Activated CD8-positive, alpha-beta memory T cell treated with anti-CD3 and anti-CD28 coated beads for 4 hours (primary cell): ENCODE results near the gene ACADM.
"Not testable (repeated sequence)": the region's sequence is repeated elsewhere in the genome, so short reads cannot be mapped to it uniquely, and the experiment has no call there.

Source experiments
- DNase-seq, 2 donors: peaks; one replicate each; pipeline ENCODE4 v3.0.0-alpha.2; 2020; ENCODE audit warnings: low read depth in 2 of 2

Gene ACADM

DNA sequence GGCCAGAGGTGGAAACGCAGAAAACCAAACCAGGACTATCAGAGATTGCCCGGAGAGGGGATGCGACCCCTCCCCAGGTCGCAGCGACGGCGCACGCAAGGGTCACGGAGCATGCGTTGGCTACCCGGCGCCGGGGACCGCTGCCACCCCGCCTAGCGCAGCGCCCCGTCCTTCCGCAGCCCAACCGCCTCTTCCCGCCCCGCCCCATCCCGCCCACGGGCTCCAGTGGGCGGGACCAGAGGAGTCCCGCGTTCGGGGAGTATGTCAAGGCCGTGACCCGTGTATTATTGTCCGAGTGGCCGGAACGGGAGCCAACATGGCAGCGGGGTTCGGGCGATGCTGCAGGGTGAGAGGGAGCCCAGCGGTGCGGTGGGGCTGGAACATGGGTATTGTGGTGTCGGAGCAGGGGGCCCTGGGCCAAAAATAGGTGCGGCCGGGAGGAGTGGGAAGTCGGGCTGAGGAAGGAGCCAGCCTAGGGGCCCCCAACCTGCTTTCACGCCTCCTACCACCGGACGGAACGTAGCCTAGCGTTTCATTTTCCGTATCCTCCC is at the start of gene ACADM:
TSS of gene ACADM (plus strand) at position 238 of the 551 bp plus-strand sequence. CDS start at position 317, 79 bp downstream.
- peak; percentile 66 to 73 for DNase-seq

DNA sequence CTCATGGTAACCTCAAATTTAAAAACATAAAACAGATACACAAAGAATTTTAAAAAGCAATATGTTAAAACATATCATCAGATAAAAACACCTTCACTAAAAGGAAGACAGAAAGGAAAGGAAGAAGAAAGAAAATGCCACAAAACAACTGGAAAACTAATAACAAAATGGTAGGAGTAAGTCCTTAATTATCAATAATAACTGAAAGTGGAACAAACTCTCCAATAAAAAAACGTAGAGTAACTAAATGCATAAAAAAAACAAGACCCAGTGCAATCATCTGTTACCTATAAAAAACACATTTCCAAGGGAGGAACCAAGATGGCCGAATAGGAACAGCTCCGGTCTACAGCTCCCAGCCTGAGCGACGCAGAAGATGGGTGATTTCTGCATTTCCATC is 47.1 kb upstream of the ACADM start:
- no peak for DNase-seq

DNA sequence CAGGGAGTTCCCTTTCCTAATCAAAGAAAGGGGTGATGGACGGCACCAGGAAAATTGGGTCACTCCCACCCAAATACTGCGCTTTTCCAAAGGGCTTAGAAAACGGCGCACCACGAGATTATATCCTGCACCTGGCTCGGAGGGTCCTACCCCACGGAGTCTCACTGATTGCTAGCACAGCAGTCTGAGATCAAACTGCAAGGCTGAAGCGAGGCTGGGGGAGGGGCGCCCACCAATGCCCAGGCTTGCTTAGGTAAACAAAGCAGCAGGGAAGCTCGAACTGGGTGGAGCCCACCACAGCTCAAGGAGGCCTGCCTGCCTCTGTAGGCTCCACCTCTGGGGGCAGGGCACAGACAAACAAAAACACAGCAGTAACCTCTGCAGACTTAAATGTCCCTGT is 46.5 kb upstream of the ACADM start:
- not testable (repeated sequence) for DNase-seq

DNA sequence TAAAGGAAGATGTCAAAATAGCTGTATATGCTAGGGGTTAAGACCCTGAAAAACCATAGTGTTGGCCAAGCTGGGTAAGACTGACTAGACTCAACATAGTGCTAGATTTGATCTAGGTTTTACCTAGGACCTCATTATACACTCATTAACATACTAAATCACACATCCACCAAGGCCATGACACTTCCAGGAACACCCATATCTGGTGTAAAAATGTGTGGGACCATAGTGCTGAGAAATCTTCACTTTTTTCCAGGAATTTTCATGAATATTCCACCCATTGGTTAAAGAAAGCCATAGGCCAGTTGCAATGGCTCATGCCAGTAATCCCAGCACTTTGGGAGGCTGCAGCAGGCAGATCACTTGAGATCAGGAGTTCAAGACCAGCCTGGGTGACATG is 34.0 kb upstream of the ACADM start:
- no peak for DNase-seq

DNA sequence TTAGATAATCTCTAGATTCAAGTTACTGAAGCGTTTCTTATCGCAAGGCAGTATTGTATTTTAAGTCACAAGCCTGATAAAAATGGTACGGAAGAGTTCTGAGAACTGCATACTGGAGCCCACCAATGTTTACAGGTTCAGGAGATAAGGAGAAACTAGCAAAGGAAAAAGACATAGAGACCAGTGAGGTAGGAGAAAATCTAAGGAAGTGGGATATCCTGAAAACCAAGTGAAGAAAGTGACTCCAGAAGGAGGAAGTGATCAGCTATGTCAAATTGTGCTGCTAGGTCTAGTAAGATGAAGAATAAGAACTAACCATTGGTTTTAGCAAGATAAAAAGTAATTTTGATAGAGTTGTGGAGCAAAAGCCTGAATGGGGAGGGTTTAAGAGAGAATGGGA is 31.0 kb upstream of the ACADM start:
- DNase-seq, result no peak

DNA sequence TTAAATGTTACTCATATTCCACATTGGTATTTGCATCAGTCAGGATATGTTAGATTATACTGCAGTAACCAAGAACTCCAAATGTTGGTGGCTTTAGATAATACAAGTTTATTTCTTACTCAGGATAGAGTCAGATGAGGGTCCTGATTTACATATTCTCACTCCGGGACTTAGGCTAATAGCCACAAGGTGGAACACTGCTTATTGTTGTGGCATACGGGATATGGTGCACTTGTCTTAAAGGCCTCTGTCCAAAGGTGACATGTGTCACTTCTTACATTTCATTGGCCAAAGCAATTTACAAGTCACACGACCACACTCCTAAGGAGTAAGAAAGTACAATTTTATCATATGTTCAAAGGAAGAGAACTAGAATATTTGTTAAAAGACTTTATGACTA is 28.5 kb upstream of the ACADM start:
- no peak for DNase-seq

DNA sequence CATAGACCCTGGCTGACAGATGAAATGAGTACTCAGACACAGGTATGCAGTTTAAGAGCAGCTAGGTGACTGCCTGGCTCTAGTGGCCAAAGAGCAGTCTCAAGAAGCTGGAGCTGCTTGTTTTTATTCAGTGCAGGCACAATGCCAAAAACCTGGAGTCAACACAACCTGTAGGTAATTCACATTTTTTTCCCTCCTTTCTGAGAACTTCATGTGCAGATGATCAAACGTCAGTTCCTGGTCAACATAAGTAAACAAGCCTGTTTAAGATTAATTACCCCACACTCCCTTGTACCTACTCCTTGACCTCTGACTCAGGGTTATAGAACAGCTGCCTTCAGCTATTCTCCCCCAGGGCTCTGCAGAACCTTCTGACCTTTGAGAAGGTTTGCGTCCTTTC is 17.3 kb upstream of the ACADM start:
- DNase-seq, result no peak

DNA sequence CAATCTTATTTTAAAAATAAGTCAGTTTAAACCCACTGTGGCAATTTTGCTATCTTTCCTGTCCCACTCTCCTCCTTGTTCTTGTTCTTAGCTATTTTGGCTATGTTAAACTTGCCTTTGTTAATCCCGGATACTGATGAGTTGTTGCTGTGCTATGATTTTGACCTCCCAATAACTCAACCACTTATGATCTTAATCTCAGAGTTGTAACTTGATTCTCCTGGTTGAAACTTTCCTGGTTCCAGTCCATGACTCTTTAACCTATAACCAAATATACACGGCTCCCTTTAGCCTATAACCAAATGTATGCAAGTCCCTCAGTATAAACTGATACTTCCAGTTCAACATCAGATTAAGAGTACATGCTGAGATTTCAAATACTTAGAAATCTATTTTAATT is 15.6 kb upstream of the ACADM start:
- DNase-seq, result no peak

DNA sequence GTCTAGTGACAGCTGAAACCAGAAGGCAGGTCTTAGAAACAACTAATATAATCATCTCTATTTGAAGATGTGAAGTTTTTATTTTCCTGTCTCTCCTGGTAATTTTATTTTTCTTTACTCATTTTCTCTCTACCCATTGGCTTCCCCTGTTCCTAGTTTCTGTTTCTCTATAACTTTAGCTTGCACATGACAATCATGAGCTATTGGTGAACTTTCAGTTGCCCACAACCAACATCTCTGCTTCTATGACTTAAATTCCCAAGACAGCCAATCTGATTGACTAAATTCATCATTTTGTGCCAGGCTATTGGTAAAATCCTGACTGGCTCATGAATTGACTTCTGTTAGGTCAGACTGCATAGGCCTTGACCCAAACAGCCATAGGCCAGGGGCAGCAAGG is 13.7 kb upstream of the ACADM start:
- no peak for DNase-seq

DNA sequence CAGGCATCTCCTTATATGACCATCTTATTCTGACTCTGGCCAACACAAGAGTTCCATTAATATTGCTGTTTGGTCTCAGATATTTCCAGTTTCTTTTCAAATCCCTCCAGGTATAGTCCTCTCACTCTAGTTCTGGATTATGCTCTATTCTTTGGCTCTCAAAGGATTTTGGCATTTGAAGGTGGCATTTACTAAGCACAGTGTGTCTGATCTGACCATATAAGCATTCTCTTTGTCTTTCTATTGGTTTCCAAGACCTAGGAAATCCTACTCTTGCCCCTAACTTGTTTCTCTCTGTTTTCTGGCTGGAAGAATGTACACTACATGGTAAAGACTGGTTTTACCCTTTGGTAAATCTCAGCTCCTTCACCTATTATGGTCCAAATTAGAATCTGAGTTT is 12.7 kb upstream of the ACADM start:
- no peak for DNase-seq

DNA sequence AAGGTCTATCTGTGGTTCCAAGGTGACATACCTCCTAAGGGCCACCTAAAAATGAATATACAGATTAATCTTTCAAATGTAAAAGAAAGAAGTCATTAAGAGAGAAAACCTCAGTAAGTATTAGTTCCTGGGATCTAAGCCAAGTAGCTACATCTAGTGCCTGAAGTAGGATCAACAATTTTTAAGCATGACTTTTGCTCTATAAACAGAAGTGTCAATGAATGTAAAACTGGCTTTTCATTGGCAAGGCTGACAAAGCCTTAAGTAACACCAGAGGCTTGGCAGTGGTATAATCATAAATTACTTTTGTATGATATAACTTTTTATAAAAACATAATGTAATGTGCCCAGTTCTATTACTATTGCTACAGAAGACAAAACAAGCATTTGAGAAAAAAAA is 12.2 kb upstream of the ACADM start:
- no peak for DNase-seq

DNA sequence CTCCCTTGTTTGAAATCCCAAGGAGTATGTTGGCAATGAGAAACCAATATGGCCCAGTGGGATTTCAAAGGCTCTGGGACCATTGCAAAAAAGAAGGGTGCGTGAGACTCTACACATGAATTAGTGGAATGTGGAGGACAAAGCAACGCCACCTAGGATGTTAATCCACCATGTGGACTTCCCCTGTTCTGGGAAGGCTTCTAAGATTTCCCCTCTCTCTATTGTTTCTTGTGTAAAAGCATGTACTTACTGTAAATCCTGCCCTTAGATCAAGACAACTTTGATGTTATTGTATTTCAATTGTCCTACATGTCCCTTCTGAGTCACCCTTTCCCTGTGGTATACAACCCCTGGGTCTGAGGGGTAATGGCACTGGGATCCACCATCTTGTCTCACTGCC is 4.7 kb upstream of the ACADM start:
- no peak for DNase-seq

DNA sequence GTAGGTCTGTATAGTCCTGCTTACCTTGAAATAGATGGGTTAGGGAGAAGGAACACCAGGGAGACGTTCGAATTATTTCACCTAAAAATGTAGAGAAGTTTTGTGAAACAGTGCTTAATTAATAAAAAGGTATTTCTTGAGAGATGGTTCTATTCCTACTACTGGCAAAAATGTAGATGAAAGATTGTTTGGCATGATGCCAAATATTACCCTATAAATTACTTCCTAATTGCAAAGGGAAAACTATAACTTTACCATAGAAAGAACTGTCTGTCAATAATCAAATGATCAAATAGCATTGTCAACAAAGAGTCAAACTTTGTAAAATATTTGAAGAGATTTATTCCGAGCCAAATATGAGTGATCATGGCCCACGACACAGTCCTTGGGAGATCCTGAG is 4.2 kb upstream of the ACADM start:
- DNase-seq, result no peak

DNA sequence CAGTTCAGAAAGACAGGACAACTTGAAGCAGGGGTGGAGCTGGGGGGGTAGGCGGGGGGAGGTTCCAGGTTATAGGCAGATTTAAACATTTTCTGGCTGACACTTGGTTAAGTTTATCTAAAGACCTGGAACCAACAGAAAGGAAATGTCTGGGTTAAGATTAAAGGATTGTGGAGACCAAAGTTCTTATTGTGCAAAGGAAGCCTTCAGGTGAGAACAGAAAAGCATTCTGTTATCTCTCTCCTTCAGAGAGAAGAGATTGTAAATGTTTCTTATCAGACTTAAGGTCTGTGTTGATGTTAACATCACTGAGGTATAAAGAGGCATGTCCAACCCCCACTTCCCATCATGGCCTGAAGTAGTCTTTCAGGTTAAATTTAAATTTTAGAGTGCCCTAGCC is 3.7 kb upstream of the ACADM start:
- no peak for DNase-seq

DNA sequence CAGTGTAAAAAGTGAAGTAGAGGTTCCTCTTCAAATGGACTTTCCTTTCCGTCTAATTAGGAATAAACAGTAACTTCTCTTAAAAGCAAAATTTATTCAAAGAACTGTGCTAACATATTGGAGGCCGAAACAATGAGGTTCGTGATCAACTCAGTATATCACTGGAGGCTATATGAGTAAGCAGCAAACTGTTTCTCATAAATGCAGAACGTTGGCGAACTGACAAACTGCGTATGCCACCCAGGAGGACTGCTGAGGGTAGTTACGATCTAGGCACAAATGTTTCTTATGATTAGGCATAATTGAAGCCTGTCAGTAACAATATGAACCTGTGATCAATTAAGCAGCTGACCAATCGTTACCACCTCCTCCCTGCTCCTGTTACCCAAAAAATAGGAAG is 2.3 kb upstream of the ACADM start:
- not testable (repeated sequence) for DNase-seq

DNA sequence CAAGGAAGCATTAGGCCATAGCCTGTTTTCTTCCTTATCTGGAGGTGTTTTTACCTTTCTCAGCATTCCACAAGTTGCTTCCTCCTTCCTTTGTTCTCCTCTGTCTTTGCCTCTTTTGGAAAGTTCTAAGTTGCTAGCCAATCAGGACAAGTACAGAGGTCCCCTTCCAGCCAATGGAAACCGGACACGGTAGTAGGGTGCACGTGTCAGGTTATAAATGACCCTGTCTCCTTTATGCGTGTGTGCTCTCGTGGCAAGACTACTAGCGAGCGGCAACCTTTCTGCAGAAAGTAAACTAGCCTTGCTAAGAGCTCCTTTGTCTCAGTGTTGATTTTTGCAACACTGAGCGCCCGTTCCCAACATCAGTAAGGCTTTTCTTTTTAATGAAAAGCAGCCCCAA is 1.5 kb upstream of the ACADM start:
- no peak for DNase-seq

DNA sequence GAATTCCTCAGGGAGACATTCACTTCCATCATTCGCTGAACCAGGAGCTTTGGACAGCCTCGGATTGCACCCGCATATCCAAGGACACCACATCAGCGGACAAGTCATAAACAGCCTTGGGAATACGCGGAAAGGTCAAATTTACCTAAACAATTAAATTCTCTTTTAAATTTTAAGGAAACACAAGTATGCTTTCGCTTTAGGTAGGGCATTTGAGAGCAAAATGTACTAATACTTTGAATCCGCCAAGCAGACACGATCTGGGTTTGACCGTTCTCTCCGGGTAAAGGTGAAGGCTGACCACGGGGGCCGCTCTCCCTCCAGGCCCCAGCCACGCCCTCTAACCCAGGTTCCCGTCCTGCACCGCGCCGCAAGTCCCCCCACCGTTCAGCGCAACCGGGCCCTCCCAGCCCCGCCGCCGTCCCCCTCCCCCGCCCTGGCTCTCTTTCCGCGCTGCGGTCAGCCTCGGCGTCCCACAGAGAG is 479 bp upstream of the ACADM start:
- DNase-seq, result peak; percentile 47 to 54

DNA sequence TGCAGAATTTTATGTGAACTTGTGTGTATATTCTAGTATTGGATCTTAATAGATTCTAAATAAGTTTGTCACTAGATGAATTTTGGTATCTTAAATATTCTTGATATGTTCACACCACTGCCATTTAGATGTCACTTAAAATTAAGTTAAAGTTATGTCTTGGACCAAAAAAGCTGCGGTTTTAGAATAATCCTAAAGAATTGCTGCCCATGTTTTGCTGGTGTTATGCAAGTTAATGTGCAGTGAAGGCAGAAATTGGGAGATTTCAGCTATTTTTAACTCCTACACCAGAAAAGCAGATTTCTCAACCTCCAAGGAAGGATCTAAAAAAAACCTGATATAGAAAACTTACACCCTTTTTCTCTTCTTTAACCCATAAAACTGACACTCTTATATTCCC is 757 bp downstream of the ACADM start:
- no peak for DNase-seq

DNA sequence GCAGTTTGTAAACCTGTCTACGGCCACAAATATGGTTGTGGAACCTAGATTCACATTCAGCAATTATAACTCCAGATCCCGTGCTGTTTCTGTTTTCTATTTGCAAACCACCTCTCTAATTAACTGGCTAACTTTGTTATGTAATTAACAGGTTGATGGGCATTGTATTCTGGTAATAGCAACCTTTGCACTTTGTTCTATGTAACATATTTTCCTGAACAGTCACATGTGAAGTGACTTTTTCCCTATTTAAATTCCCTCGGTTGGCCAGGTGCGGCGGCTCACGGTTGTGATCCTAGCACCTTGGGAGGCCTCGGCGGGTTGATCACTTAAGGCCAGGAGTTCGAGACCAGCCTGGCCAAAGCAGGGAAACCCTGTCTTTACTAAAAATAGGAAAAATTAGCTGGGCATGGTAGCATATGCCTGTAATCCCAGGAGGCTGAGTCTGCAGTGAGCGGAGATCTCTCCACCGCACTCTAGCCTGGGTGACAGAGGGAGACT is 1.4 kb downstream of the ACADM start:
- DNase-seq, result no peak

DNA sequence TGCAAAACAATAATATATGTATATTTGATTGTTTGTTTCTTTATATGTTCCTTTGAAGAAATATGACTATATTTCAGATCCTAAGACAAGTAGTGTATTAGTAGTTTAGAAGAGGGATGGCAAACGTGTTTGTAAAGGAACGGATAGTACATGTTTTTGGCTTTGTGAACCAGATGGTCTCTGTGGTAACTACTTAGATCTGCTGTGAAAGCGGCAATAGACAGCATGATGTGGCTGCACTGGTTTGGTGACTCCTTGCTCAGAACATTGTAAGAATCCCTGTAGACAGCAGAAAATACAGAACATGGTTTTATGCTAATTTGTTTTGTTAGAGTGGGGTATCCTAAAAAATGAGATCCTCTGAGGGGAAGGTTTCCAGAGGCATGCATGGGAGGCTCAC is 3.1 kb downstream of the ACADM start:
- no peak for DNase-seq

DNA sequence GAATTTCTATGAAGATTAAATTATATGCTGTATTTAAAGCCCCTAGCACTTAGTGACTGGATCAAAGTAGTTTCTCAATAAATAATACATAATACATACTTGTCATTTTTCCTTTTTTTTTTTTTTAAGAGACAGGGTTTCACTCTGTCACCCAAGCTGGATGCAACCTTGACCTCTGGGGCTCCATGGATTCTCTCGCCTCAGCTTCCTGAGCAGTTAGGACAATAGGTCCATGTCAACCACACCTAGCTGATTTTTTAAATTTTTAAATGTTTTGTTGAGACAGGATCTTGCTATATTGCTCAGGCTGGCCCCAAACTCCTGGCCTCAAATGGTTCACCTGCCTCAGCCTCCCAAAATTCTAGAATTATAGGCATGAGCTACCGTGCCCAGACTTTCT is 5.9 kb downstream of the ACADM start:
- no peak for DNase-seq

DNA sequence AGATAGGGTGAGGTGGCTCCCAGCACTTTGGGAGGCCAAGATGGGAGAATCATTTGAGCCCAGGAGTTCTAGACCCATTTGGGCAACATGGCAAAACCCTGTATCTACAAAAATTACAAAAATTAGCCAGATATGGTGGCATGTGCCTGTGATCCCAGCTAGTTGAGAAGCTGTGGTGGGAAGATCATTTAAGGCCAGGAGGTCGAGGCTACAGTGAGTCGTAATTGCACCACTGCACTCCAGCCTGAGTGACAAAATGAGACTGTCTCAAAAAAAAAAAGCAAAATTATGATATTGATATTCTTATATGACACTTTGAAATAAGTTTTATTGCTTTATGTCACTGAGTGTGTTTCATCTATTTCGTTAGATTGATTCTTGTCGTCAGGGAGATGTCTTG is 7.4 kb downstream of the ACADM start:
- no peak for DNase-seq

DNA sequence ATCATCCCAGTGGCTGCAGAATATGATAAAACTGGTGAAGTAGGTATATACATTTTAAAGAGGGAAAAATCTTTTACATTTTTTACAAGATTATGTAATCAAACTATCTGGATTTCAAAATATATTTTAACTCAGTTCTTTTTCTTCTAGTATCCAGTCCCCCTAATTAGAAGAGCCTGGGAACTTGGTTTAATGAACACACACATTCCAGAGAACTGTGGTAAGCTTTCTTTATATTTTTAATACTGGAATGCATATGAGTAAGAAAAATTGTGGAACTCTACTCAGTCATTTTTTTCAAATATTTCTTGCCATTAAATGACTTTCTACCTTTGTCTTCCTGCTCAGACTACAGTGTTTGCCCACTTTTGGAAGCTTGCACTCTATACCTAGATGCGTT is 8.2 kb downstream of the ACADM start:
- DNase-seq, result no peak

DNA sequence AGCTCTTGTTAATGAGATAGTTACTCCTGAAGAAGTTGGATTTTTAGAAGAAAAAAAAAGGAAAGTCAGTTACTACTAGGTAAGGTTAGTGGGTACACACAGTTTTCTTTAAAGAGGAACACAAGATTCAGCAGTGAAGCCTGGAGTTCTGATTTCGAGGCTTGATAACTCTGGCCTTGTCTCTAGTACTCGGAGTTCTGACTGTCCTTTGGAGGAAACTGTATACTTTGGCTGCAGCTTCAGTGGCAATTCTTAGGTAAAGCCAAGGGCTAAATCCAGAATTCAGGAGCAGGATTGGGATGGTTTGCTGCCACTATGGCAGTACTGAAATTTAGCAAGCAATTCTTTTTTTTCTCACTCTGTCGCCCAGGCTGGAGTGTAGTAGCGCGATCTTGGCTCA is 9.2 kb downstream of the ACADM start:
- no peak for DNase-seq
